GM23338 (cell line): ENCODE measurements around the gene ACHE.

ENCODE experiments used
- CREB1 ChIP-seq: fragments of 250-450 bp; sonication (Bioruptor Pico); IDR thresholded peaks from 2 replicates; pipeline ENCODE4 v1.5.0; 2020; ENCODE audit warnings: low read depth, mild to moderate bottlenecking, moderate library complexity
- CTCF ChIP-seq, 2 experiments: fragments of 200-600 bp in 1 of 2; sonication (generic) in 1 of 2; conservative IDR thresholded peaks; 2 replicates each; pipeline versions ENCODE4 v1.5.1 to v1.6.1; 2016 to 2017; ENCODE audit warnings: antibody characterized with exemption in 2 of 2, low read depth in 2 of 2, mild to moderate bottlenecking in 2 of 2, moderate library complexity in 1 of 2
- EZH2 ChIP-seq: fragments of 200-600 bp; sonication (generic); IDR thresholded peaks from one replicate; pipeline ENCODE4 v1.8.0; 2017; ENCODE audit warnings: antibody characterized with exemption, mild to moderate bottlenecking, low read depth; ENCODE audit not compliant: unreplicated experiment
- EZH2phosphoT487 ChIP-seq: fragments of 200-600 bp; sonication (generic); IDR thresholded peaks from one replicate; pipeline ENCODE4 v1.8.1; 2018; ENCODE audit warnings: antibody characterized with exemption; ENCODE audit not compliant: unreplicated experiment
- POLR2AphosphoS5 ChIP-seq: IDR thresholded peaks from 2 replicates; pipeline ENCODE4 v1.6.1; 2016; ENCODE audit warnings: antibody characterized with exemption, low read depth
- REST ChIP-seq: IDR thresholded peaks from one replicate; pipeline ENCODE4 v1.6.1; 2018; ENCODE audit warnings: antibody characterized with exemption; ENCODE audit not compliant: unreplicated experiment
- ZNF114 ChIP-seq: fragments of 250-450 bp; sonication (Bioruptor Pico); IDR thresholded peaks from 2 replicates; pipeline ENCODE4 v1.5.0; 2020; ENCODE audit warnings: mild to moderate bottlenecking, moderate library complexity
- ZNF462 ChIP-seq: fragments of 250-450 bp; sonication (Bioruptor Pico); IDR thresholded peaks from 2 replicates; pipeline ENCODE4 v1.5.0; 2020; ENCODE audit warnings: mild to moderate bottlenecking, moderate library complexity

- no peak for TF ChIP-seq CTCF (conservative IDR thresholded peaks at IDR 0.05; ENCODE audit: low read depth in 2 of 2)
- TF ChIP-seq EZH2phosphoT487, result no peak
- no peak for TF ChIP-seq POLR2AphosphoS5
- TF ChIP-seq REST, result no peak
- TF ChIP-seq EZH2, result no peak
- no peak for TF ChIP-seq ZNF114 (CRISPR knock-in tag)
- TF ChIP-seq ZNF462 (CRISPR knock-in tag), result no peak
- no peak for TF ChIP-seq CREB1 (CRISPR knock-in tag)
Measured at GRCh38 chr7:100855515-100855914, 40.2 kb downstream of the ACHE start.
